K562 (cell line): ENCODE measurements around the gene TRAPPC12. TPM values are rescaled to one million over a fixed set of nuclear protein-coding genes. Genes with fewer than 3 reads are reported as not detected.

Experiments used
- ATAC-seq: fragments of 200-7000 bp; cut with Tn5 transposase; 3 replicates; pipeline ENCODE4 v1.9.1; 2020; ENCODE audit warnings: moderate library complexity
- BruUV-seq: library from RNA; stranded (reverse); fragments of 400-500 nt; replicated peaks from 2 replicates; lab custom pipeline; 2021; lab: Mats Ljungman, UMichigan
- CTCF ChIA-PET: fragments of 300-600 bp; formaldehyde crosslinking; extraction: SDS; loops from one replicate; lab custom pipeline; 2021; ENCODE audit warnings: low intra/inter-chr PET ratio; lab: Yijun Ruan, JAX
- POLR2A ChIA-PET: fragments of 300-600, 350-650 bp; sonication (Branson Sonifier 250); formaldehyde crosslinking; extraction: SDS; loops from one replicate; lab custom pipeline; 2021; ENCODE audit warnings: antibody characterized with exemption, inconsistent platforms; lab: Yijun Ruan, JAX
- DNase-seq, 4 experiments: peaks; one replicate each; pipeline versions ENCODE4 v3.0.0 to v3.0.0-alpha.2; 2011 to 2018; ENCODE audit warnings: low spot score in 3 of 4, mixed read lengths in 3 of 4; ENCODE audit errors: extremely low read depth in 1 of 4
- FAIRE-seq: peaks from 2 replicates; lab custom pipeline; 2011; peaks lifted over from hg19 to GRCh38; lab: Jason Lieb, UNC
- H2AFZ ChIP-seq: 2 replicates; pipeline ENCODE4 v1.6.0; 2011; ENCODE audit warnings: low read depth, low read length, control low read depth, inconsistent platforms
- H3K27ac ChIP-seq: fragments of 200-600 bp; 3 replicates; pipeline ENCODE4 v1.8.0; 2011; ENCODE audit warnings: low read depth, mild to moderate bottlenecking, control low read depth, inconsistent platforms, low read length, moderate library complexity, mixed read lengths; ENCODE audit errors: extremely low read depth
- H3K27me3 ChIP-seq, 2 experiments: fragments of 300-600 bp in 1 of 2; 2 replicates in 1 of 2; 3 replicates in 1 of 2; pipeline versions ENCODE4 v1.6.0 to v1.8.0; 2011; ENCODE audit warnings: inconsistent platforms in 2 of 2, low read length in 2 of 2, mild to moderate bottlenecking in 1 of 2, mixed read lengths in 1 of 2, moderate library complexity in 1 of 2; ENCODE audit not compliant: control insufficient read depth in 2 of 2, insufficient read depth in 2 of 2
- H3K36me3 ChIP-seq: fragments of 300-600 bp; 3 replicates; pipeline ENCODE4 v1.8.0; 2011; ENCODE audit warnings: mild to moderate bottlenecking, low read length, inconsistent platforms; ENCODE audit not compliant: control insufficient read depth, insufficient read depth
- H3K4me1 ChIP-seq, 2 experiments: fragments of 200-600 bp in 1 of 2; replicated peaks in 1 of 2; 2 replicates in 1 of 2; 3 replicates in 1 of 2; pipeline versions ENCODE4 v1.5.1 to v1.8.0; 2011; ENCODE audit warnings: inconsistent platforms in 2 of 2, low read length in 2 of 2, mild to moderate bottlenecking in 1 of 2, mixed read lengths in 1 of 2, moderate library complexity in 1 of 2; ENCODE audit not compliant: control insufficient read depth in 2 of 2, insufficient read depth in 2 of 2
- H3K4me2 ChIP-seq: 2 replicates; pipeline ENCODE4 v1.6.1; 2011; ENCODE audit warnings: low read length, control low read depth, inconsistent platforms, mixed read lengths; ENCODE audit not compliant: insufficient read depth
- H3K4me3 ChIP-seq: fragments of 200-600 bp; sonication (generic), shearing (Covaris generic); 2 replicates; pipeline ENCODE4 v1.5.1; 2016; ENCODE audit warnings: control low read depth, inconsistent platforms
- H3K79me2 ChIP-seq: fragments of 200-600 bp; 3 replicates; pipeline ENCODE4 v1.8.0; 2011; ENCODE audit warnings: low read length, inconsistent platforms; ENCODE audit not compliant: control insufficient read depth, insufficient read depth
- H3K9ac ChIP-seq, 2 experiments: 2 replicates each; pipeline versions ENCODE4 v1.6.0 to v1.6.1; 2011; ENCODE audit warnings: low read depth in 2 of 2, low read length in 2 of 2, control low read depth in 1 of 2, inconsistent platforms in 1 of 2, mild to moderate bottlenecking in 1 of 2, mixed read lengths in 1 of 2; ENCODE audit not compliant: insufficient read depth in 1 of 2
- H3K9me1 ChIP-seq: one replicate; pipeline ENCODE4 v1.6.0; 2011; ENCODE audit warnings: inconsistent platforms, mild to moderate bottlenecking, low read length, moderate library complexity; ENCODE audit not compliant: control insufficient read depth, insufficient read depth
- H3K9me3 ChIP-seq: replicated peaks from 2 replicates; pipeline ENCODE4 v1.5.1; 2011; ENCODE audit warnings: low read depth, low read length, inconsistent platforms; ENCODE audit not compliant: control insufficient read depth, insufficient read depth
- H4K20me1 ChIP-seq: replicated peaks from 2 replicates; pipeline ENCODE4 v1.6.1; 2011; ENCODE audit warnings: low read length, inconsistent platforms, mixed read lengths; ENCODE audit not compliant: control insufficient read depth, insufficient read depth
- BRCA1 ChIP-seq, 2 experiments: fragments of 450-650 bp in 1 of 2; sonication (generic) in 1 of 2; formaldehyde crosslinking in 1 of 2; IDR thresholded peaks; 2 replicates each; pipeline versions ENCODE4 v1.5.0 to v1.6.1; 2017 to 2020; ENCODE audit warnings: mild to moderate bottlenecking in 1 of 2, missing genetic modification reagents in 1 of 2
- DACH1 ChIP-seq: fragments of 450-650 bp; IDR thresholded peaks from 2 replicates; pipeline ENCODE4 v1.6.1; 2018; ENCODE audit not compliant: partially characterized antibody
- EP300 ChIP-seq: IDR thresholded peaks from 2 replicates; pipeline ENCODE4 v1.6.1; 2012; ENCODE audit warnings: low read length, improper control_type of control experiment
- ESRRB ChIP-seq: fragments of 250-450 bp; sonication (Bioruptor Pico); IDR thresholded peaks from 2 replicates; pipeline ENCODE4 v1.5.0; 2020; ENCODE audit warnings: mild to moderate bottlenecking, moderate library complexity, borderline replicate concordance
- POU5F1 ChIP-seq: fragments of 150-350 bp; IDR thresholded peaks from 2 replicates; pipeline ENCODE4 v1.6.1; 2014; ENCODE audit warnings: borderline replicate concordance, low read length, low read depth, mild to moderate bottlenecking; ENCODE audit not compliant: partially characterized antibody
- RBM17 ChIP-seq: fragments of 200-400 bp; formaldehyde crosslinking; IDR thresholded peaks from 2 replicates; pipeline ENCODE4 v1.6.1; 2017; ENCODE audit warnings: low read depth, mild to moderate bottlenecking, low read length, borderline replicate concordance
- TCFL5 ChIP-seq: fragments of 250-450 bp; sonication (Bioruptor Pico); conservative IDR thresholded peaks from 2 replicates; pipeline ENCODE4 v1.6.1; 2021; ENCODE audit warnings: mild to moderate bottlenecking, moderate library complexity, matching md5 sums
- ZNF239 ChIP-seq: fragments of 250-450 bp; sonication (Bioruptor Pico); IDR thresholded peaks from 2 replicates; pipeline ENCODE4 v1.4.0; 2020; ENCODE audit warnings: mild to moderate bottlenecking
- WGBS: fragments of 100-300 bp; shearing (Covaris generic); methylation state at CpG from one replicate; pipeline ENCODE4 v1.1.6; 2016; ENCODE audit warnings: low coverage, mixed read lengths; ENCODE audit not compliant: insufficient coverage; ENCODE audit errors: missing lambda C conversion rate; 5-methylcytosine and 5-hydroxymethylcytosine counted together
- in situ Hi-C: fragments of 300-500 bp; cut with MboI; formaldehyde crosslinking; loops from 4 replicates; pipeline ENCODE4 v1.15.0; 2018; ENCODE audit warnings: inconsistent platforms, mixed read lengths
- intact Hi-C: fragments of 100-400 bp; cut with micrococcal nuclease; formaldehyde crosslinking; loops from 2 replicates; pipeline ENCODE4 v1.14.2; 2022
- polyA plus RNA-seq, 8 experiments: library from polyadenylated mRNA; depleted of rRNA in 4 of 8; stranded (reverse) in 5 of 8; unstranded in 3 of 8; fragments of >200 nt; fragmentation: Nextera tagmentation in 2 of 8; fragmentation: Illumina TruSeq in 1 of 8; extraction: Ambion mirVana in 2 of 8; extraction: Trizol in 1 of 8; gene quantifications; 2 replicates each; pipeline versions ENCODE4 v1.2.1 to v1.2.3, GENCODE V29; 2011 to 2014; ENCODE audit warnings: inconsistent platforms in 1 of 8, missing spikeins in 1 of 8
- total RNA-seq, 7 experiments: library from RNA; depleted of rRNA in 6 of 7; stranded (reverse); fragments of >200 nt in 6 of 7; fragmentation: Illumina TruSeq in 2 of 7; extraction: Trizol in 2 of 7; gene quantifications; 2 replicates each; pipeline versions ENCODE4 v1.2.1 to v1.2.3, GENCODE V29; 2011 to 2021; ENCODE audit warnings: low replicate concordance in 1 of 7
- TF ChIP-seq, protein P1 (sequence below): sonication (generic); formaldehyde crosslinking; IDR thresholded peaks from 2 replicates; pipeline ENCODE4 v1.9.0; 2022; ENCODE audit warnings: mild to moderate bottlenecking, missing genetic modification reagents
- TF ChIP-seq, protein P2 (sequence below): sonication (generic); formaldehyde crosslinking; IDR thresholded peaks from 2 replicates; pipeline ENCODE4 v1.8.1; 2022; ENCODE audit warnings: missing genetic modification reagents
- TF ChIP-seq, protein P3 (sequence below): IDR thresholded peaks from 2 replicates; pipeline ENCODE4 v1.6.1; 2014; ENCODE audit warnings: antibody characterized with exemption

TRAPPC12 gene
- total and polyA plus RNA-seq, 9 of the 15 experiments (the other 6 are each of a cell fraction or from before 2014, with no cell fraction given): 8.0 to 75.2 (median 39.1) TPM

DNA sequence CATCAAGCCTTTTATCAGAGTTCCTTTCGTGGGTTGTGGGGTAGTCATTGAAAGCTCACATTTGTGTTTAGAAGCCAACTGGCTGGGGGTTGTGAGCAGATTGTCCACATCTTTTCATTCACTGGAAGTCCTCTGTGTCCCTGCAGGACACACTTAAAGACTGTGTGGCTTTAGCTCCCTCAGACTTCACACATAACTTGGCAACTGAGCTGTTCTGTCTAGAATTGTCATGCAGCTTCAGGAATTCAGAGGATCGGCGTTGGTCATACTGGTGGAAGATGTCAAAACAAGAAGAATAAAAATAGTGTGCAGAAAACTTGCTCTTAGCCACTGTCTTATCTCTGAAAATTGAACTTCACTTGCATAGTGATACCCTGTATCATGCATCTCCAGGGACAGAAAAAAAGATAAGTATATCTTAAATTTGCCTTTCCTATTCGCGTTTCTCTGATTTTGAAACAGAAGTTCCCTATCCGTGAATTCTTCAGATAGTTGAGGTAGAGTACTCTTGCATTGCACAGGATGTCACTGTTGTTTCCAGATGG lies 49.6 kb downstream of the TRAPPC12 start:
- Histone ChIP-seq H4K20me1 (no peaks in the 10 kb centered on the region; the same call in 1 of the 2 replicates), H2AFZ (no peak overlapping the region), H3K27ac (no peak overlapping the region), H3K79me2 (no peaks in the 10 kb centered on the region), H3K4me1 (peaks cover 4 to 6% of the 10 kb centered on the region in 2 experiments; a peak in 3 of 5 replicates), H3K4me3 (no peak overlapping the region), H3K9me1 (no peaks in the 10 kb centered on the region), H3K9me3 (no peaks in the 10 kb centered on the region), H3K4me2 (no peak overlapping the region), H3K27me3 (no peaks in the 10 kb centered on the region), H3K9ac (no peak overlapping the region; a peak in 1 of 4 replicates), H3K36me3 (peaks cover 85% of the 10 kb centered on the region)
- no peak for TF ChIP-seq EP300
- in situ Hi-C loops (loop anchor here (10.0 kb wide), 1 partner anchor 226 kb away; the partner anchor contains the start of gene ALLC), intact Hi-C loops (no loop called here)
- CTCF ChIA-PET: no interaction called here
- no peak for DNase-seq
- ATAC-seq: no peak; the same call in 2 of the 3 replicates
- no peak for FAIRE-seq
- POLR2A ChIA-PET: interaction anchor here (0.7 kb wide), 1 partner anchor 84 kb away, joined by 4 read pairs; no protein-coding TSS in a partner anchor
- BruUV-seq: no TSS peak
- WGBS: 41% methylated on average over 6 of the region's 6 CpGs

DNA sequence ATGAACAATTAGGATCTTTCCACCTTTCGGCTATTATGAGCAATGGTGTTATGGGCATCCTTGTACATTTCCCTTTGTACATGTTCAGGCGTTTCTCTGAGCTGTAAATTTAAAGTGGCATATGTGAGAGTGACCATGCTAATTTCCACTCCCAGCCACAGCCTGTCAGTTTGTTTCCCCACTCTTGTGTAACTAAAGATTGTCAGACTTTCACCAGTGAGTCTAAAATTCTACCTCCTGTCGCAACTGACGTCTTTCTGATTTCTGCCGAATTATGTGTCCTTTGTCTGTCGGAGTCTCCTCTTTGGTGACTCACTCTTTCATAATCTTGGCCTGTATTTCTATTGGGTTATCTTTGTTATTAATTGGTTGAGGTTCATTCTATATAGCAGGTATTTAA lies 50.7 kb downstream of the TRAPPC12 start:
- Histone ChIP-seq H3K36me3 (peaks cover 79% of the 10 kb centered on the region; the same call in 2 of the 3 replicates), H3K4me3 (no peak overlapping the region), H3K9ac (no peak overlapping the region), H3K27me3 (no peaks in the 10 kb centered on the region), H3K9me1 (no peaks in the 10 kb centered on the region), H3K4me1 (peaks cover 4 to 6% of the 10 kb centered on the region in 2 experiments; a peak in 3 of 5 replicates), H3K79me2 (no peaks in the 10 kb centered on the region), H4K20me1 (no peaks in the 10 kb centered on the region; the same call in 1 of the 2 replicates), H3K9me3 (no peaks in the 10 kb centered on the region), H2AFZ (no peak overlapping the region), H3K27ac (no peak overlapping the region), H3K4me2 (no peak overlapping the region)
- no TSS peak for BruUV-seq
- DNase-seq (no peak), ATAC-seq (no peak), FAIRE-seq (no peak)
- WGBS: 90% methylated on average over 6 of the region's 6 CpGs
- intact Hi-C loops: no loop called here
- in situ Hi-C loops: no loop called here
- CTCF ChIA-PET: no interaction called here
- POLR2A ChIA-PET: interaction anchor here (0.6 kb wide), 1 partner anchor 36 kb away, joined by 4 read pairs; no protein-coding TSS in a partner anchor
- TF ChIP-seq RBM17: no peak
- TF ChIP-seq, protein P1, sequence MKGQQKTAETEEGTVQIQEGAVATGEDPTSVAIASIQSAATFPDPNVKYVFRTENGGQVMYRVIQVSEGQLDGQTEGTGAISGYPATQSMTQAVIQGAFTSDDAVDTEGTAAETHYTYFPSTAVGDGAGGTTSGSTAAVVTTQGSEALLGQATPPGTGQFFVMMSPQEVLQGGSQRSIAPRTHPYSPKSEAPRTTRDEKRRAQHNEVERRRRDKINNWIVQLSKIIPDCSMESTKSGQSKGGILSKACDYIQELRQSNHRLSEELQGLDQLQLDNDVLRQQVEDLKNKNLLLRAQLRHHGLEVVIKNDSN: no peak
- TF ChIP-seq, protein P2, sequence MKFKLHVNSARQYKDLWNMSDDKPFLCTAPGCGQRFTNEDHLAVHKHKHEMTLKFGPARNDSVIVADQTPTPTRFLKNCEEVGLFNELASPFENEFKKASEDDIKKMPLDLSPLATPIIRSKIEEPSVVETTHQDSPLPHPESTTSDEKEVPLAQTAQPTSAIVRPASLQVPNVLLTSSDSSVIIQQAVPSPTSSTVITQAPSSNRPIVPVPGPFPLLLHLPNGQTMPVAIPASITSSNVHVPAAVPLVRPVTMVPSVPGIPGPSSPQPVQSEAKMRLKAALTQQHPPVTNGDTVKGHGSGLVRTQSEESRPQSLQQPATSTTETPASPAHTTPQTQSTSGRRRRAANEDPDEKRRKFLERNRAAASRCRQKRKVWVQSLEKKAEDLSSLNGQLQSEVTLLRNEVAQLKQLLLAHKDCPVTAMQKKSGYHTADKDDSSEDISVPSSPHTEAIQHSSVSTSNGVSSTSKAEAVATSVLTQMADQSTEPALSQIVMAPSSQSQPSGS (CRISPR knock-in tag): no peak
- no peak for TF ChIP-seq ZNF239 (CRISPR knock-in tag)
- TF ChIP-seq DACH1: no peak
- no peak for TF ChIP-seq ESRRB (CRISPR knock-in tag)
- no peak for TF ChIP-seq TCFL5 (CRISPR knock-in tag)
- no peak for TF ChIP-seq BRCA1 (IDR thresholded peaks at IDR 0.05)
- no peak for TF ChIP-seq BRCA1 (CRISPR knock-in tag; IDR thresholded peaks at IDR 0.05)
- TF ChIP-seq POU5F1: no peak
- TF ChIP-seq, protein P3, sequence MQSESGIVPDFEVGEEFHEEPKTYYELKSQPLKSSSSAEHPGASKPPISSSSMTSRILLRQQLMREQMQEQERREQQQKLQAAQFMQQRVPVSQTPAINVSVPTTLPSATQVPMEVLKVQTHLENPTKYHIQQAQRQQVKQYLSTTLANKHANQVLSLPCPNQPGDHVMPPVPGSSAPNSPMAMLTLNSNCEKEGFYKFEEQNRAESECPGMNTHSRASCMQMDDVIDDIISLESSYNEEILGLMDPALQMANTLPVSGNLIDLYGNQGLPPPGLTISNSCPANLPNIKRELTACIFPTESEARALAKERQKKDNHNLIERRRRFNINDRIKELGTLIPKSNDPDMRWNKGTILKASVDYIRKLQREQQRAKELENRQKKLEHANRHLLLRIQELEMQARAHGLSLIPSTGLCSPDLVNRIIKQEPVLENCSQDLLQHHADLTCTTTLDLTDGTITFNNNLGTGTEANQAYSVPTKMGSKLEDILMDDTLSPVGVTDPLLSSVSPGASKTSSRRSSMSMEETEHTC: no peak
